GM18498 (cell line): ENCODE data around the gene BMAL2.

ENCODE experiments used
- ATAC-seq: cut with Tn5 transposase; IDR thresholded peaks from one replicate; pipeline ENCODE4 v1.9.1; 2021; ENCODE audit warnings: mild to moderate bottlenecking, moderate library complexity; ENCODE audit not compliant: unreplicated experiment

BMAL2 gene

DNA sequence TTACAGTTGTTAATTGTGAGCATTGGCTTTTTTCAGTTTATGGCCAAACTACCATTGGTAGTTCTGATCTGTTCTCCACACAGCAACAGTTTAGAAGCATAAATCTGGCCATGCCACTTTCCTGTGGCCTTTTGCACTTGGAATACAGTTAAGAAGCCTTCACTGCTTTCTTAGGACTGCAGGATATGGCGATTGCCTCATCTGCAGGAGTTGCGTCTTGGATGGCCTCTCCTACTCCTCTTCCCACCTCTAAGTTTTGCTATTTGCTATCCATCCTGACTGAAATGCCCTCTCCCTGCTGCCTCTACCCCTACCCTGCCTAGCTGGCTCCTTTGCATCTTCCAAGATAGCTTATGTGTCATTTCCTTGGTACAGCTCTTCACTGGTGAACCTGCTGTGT lies 12.8 kb upstream of the BMAL2 start:
- no peak for ATAC-seq

DNA sequence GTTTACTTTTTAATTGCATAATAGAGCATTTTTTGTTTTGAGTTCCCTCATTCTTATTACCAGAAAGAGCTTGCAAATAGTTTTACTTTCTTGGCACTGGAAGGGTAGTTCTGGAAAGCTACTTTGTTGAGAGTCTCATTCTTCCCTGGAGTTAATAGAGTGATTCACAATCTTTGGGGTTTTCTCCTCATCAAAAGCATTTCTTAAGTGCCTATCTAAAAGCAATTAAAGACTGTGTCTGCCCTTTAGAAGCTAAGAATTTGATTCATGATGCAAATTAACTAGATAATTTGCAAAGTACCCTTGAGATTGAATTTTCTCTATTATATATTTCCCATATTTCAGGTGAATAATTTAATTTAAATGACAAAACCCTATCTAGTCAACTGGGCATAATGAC lies 8.1 kb upstream of the BMAL2 start:
- ATAC-seq, result no peak

DNA sequence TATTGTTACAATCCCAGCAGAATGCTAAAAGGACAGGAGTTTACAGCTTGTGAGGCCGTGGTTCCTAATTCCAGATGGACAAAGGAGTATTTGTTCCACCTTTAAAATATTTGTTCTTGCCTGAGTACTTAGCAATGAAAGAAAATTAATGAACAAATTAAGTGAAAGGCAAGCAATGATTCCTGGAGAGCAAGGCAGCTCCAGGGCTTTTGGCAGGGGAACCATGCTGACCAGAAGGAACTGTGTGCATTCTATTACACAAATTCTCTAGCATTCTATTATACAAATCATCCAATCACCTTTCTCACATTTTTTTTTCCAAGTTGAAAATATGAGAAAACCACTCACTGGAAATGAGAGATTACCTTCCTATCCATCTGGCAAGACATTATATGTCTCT lies 1.8 kb upstream of the BMAL2 start:
- ATAC-seq, result no peak

DNA sequence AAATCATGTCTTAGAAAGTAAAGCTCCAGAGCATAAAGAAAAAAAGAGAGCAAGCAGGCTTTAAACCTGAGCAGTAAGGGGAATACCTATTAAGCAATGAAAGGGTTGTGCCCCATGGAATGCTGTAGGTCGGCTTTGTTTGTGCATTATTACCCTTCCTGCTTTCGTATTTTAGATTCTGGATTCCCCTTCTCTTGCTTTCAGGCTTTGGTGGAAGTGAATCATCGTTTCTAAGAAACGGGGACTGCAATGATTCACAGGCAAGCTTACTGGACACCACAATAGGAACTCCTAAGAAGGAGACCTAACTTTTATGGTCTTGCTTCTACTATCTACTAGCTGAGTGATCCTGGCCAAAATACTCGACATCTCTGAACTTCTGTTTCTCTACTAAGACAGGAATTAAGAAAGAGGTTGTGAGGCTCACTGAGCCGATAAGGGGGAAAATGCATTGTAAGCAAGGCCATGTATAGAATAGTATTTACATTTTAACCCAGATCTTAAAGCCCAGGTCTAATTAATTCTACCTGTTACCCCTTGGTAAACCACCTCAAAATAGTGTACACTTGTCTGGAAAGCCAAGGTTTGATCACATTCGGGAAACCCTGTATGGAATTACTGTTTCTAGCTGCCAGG lies 1.2 kb upstream of the BMAL2 start:
- ATAC-seq, result peak; percentile 26

DNA sequence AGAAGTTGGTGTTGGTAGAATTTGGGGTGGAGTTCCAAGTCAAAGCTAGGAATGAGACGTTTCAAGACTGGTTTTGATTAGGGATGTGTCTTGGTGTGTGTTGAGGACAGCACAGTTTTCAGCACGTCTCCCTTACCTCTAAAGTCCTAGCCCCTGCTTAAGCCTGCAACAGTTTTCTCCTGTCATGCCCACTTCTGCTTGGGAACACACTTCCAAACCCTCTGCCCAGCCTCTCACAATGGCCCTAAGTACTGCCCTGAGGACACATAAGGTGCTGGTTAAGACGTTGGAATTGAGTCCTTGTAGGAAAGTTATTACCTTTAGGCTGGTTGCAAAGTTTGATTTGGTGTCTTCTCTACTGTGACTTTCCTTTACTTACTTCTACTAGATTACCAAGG lies 710 bp upstream of the BMAL2 start:
- ATAC-seq, result no peak

DNA sequence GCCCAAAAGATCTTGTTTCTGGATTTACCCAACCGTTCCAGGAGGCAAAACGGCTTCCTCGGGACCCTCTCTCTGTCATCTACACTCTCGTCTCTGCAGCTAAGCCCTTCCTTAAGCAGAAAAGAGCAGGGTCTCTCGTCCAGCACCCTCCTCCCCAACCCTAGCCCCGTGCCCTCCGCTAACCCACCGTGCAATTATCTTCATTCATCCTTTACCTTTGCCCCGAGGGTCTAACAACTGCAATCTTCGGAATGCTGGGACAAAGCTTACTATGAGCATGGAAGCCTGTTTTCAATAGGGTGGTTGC lies 276 bp upstream of the BMAL2 start:
- no peak for ATAC-seq

DNA sequence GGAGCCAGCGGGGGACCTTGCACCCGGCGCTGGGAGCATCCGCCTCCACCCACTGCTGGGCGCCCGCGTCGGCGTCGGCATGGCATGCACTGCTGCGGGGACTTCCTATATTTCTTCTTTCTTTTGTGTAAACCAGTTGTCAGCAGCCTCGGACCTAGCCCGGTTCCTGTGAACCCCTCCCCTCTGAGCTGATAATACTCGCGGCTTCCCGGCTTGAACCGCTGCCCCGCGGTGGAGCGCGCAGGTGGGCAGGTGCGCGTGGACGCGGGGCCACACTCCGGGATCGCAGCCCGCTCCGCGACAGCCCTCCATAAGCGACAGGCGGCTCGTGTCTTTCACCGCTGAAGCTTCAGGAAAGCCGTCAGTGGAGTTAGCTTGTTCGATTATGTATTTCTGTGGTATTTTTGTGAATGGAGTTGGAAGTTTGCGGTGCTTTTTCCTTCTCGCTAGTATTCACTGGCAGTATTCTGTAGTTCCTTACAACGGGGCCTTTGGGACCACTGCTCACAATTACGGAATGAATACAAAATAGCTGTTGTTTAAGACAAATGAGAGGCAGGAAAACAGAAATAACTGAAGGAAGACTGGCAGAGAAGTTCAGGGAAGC lies 870 bp downstream of the BMAL2 start:
- ATAC-seq, result peak; percentile 33

DNA sequence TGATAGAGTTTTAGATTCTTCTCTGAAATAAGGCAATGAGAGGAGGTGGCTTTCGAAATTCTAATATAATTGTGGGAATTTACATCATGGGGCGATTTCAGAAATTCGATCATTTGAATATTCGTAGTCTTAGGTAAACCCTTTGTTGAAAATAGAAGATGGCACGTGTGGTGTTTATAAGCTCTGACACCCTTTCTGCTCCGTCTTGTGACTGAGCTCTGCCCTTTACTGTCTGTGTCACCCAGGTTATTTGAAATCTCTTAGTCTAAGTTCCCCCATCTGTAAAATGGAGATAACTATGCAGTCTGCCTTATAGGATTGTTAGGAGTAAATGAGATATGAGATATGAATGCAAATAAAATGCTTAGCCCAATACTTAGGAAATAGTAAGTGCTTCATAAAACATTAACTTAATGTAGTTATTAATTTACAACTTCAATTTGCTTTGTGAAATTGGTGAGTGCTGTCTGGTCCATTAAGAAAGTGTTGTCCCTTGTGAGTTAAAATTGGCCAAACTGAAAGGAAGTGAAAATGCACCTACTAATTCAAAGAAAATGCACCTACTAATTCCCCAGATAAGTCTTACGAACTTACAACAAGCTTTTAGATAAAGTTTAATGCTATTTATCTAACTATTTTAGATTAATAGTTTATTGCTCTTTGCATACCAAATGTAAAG lies 1.5 kb downstream of the BMAL2 start:
- no peak for ATAC-seq

DNA sequence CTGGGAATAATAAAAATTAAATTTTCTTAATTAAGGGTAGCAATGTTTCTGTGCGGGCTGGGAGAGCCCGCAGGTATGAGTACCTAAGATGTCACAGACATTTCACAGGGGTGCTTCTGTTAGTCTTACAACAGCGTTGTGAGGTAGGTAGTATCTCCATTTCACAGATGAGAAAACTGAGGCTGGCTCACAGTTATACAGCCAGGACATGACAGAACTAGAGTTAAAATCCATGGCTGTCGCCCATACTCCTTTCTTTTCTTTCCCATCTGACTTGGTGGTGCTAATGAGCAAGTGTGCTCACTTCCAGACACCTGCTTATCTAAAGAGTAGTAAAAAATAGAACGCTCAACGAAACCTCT lies 2.1 kb downstream of the BMAL2 start:
- no peak for ATAC-seq

DNA sequence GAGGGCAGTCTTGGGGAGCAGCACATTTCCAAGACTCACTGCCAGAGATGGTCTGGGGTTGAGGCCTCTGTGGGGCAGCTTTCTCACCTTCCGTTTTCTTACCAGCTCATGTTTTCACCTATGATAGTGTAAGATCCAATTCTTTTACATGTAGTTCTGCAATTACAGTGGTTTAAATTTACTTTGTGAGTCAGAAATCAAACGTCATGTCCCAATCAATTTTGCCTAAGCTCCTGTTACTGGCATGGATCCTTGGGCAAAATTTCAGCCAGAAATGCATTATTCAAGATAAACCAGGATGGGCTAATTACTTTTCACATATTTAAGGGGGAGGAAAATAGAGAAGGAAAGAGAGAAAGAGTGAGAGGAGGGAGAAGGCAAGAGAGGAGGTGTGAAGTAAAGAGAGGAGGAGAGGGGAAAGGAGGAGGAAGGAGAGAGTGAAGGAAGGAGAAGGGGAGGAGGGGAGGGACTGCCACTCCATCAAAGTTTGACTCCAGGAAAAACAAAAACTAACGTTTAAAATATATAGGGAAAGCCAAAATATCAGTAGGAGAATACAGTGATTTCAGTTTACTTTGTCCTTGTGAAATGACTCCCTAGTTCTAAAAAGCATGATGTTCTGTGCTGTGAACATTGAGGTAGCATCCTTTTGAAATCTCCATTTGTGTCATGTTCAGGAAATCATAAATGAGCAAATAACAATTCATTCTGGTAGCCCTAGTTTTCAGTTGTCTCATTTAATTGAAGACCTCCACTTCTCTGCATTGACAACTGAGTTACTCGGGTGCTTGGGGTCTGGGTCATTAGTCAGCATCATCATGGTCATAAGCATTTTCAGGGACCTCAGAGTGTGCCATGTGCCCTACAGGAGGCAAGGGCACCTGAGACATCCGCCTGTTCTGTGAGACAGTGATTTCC lies 3.0 kb downstream of the BMAL2 start:
- ATAC-seq, result no peak

DNA sequence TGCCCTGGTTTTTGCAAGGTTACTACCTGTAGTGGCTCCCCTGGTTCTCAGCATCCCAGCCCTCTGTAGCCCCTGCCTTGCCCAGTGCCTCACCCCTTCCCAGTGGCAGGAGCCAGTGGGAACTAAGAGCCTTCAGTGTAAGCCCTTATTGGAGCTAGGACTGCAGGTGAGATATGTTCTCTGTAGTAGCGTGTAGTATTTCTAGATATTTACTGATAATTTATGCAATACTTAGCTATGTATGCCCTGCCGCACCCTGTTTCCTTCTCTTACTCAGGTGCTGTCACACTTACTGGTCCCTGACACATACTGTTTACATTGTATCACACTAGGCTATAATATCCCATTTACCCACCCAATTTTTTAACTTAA lies 3.6 kb downstream of the BMAL2 start:
- no peak for ATAC-seq

DNA sequence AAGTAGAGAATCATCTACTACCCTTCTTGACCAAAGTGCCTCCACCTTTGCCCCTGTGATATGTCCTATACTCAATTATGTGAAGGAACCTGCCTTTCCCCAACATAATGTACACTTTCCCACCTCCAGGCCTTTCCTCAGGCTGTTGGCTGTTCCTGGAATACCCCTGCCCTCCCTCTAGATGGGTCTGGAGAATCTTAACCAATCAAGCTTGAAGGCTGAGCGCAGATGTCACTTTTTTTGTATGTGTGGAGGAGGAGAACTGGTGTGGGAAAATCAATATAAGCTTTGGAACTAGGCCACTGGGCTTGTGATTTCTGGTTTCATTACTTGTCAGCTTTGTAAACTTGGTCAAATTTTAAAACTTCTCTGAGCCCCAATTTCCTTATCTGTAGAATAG lies 4.7 kb downstream of the BMAL2 start:
- ATAC-seq, result no peak

DNA sequence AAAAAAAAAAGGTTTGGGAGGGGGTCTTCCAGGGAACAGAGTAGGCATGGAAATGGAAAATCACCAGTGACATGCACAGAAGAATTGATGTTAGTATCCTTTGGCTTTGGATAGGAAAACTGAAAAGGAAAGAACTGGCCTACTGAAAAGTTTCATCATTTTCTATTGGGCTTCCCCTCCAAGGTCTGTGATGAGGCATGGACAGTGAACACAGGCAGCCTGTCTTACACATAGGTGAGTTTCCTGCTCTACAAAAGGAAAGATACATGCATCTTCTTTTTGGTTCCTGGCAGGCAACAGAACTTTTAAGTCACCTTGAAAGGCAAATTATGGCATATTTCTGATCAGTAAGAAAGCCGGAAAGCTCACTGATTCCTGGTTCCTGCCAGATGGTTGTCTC lies 5.8 kb downstream of the BMAL2 start:
- ATAC-seq, result no peak

DNA sequence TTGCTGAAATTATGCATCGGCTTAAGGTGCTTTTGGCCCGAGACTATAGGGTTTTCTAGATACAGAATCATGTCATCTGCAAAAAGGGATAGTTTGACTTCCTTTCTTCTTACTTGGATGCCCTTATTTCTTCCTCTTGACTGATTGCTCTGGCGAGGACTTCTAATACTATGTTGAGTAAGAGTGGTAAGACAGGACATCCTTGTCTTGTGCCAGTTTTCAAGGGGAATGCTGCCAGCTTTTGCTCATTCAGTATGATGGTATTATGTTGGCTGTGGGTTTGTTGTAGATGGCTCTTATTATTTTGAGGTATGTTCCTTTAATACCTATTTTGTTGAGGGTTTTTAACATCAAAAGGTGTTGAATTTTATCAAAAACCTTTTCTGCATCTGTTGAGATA lies 8.3 kb downstream of the BMAL2 start:
- no peak for ATAC-seq

DNA sequence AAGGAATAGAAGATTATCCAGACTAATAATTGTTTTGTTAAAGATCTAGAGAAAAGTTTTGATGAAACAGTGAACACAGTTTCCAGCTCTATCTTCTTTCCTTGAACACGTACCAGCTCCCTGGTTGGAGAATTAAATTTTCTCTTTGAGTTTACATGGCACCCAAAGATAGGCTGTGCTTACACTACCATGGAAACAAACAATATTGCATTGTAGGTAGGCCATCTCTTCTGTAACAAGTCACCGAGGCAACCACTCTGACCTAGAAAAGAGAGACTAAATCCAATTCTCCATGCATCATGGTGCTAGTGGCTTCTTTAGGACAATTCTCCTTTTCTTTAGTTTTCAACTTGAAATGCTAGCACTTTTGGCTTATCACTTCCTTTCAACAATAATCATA lies 9.9 kb downstream of the BMAL2 start:
- ATAC-seq, result no peak

DNA sequence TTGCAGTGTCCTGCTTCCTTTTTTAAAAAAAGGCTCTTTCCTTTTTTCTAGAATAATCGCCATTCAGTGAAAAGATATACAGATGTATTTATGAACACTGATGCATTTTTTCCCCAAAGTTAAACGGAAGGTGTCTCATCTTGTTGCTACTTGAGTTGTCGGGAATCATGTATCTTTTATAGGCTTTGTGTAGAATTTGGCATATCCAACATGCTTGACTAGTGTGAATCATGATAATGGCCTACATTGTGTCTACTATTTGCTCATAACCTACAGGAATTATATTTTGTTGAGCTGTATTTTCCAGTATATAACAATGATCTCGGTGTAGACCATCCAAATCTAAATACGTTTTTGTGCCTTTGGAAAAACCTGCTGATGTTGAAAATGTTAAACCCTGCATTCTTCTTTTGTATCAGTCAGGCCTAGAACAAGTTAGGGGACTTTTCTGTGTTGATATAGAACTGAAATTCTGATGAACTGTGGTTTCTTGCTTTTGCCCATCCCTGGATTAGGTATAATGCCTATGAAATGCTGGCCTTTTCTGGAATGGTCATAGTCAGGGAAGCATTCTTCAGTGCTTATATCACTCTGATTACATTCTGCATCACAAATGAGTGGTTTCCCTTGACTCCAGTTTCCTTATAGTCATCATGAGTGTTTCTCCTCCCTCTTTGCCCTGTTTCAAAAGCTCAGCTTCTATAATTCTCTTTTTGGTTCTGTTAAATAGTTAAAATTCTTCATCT lies 10.8 kb downstream of the BMAL2 start:
- no peak for ATAC-seq

DNA sequence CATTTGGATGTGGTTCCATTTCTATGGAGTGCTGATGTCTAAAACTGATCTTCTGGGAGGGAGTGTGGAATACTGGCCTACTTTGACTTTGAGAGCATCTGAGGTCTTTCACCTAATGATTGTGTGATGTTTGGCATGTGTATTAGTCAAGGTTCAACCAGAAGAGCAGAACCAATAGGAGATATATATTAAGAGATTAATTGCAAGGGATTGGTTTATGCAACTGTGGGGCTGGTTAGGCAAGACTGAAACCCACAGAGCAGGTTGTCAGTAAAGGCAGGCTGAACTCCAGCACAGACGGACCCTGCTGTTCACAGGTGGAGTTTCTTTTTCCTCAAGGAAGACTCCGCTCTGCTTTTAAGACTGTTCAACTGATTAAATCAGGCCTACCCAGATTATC lies 11.6 kb downstream of the BMAL2 start:
- ATAC-seq, result no peak

DNA sequence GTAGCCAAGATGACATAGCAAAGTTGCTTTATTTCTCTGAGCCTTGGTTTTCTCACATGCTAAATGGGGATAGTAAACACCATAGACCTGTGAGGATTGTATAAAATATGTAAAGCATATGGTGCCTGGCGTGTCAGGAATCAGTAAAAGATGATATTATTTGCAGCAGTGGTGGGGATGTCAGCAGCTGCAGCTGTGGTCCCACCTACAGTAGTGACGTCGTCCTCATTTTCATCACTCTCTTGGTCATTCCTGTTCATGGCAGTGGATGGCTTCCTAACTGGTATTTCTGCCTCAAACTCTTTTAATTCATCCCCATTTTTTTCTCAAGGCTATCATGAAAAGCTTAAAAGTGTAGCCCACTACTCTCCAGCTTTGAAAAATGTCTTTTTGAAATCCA lies 12.1 kb downstream of the BMAL2 start:
- ATAC-seq, result no peak

DNA sequence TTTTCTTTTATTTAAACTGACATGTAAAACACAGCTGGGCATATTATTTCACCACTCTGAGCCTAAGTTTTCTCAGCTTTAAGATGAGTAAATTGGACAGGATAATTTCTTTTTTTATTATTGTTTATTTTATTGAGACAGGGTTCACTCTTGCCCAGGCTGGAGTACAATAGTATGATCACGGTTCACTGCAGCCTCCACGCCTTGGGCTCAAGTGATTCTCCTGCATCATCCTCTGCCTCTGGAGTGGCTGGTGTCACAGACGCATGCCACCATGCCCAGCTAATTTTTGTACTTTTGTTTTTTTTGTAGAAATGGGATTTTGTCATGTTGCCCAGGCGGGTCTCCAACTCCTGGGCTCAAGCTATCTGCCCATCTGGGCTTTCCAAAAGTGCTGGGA lies 12.7 kb downstream of the BMAL2 start:
- no peak for ATAC-seq

DNA sequence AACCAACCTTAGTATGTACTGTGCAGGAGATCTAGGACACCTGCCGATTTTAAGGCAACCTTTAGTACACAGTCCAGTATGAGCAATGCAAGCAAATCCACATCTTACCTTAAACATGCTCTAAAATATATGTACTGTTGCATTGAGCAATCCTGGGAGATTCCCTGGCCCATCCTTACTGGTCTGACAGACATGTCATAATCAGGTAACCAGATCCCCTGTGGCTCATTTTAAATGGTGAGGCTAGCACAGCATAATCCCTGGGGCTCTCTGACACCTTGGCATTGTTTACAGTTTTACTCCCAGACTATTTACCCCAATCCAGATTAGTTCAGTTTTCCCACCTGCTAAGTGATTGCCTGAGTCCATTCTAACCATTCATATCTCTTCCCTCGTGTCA lies 15.1 kb downstream of the BMAL2 start:
- no peak for ATAC-seq

DNA sequence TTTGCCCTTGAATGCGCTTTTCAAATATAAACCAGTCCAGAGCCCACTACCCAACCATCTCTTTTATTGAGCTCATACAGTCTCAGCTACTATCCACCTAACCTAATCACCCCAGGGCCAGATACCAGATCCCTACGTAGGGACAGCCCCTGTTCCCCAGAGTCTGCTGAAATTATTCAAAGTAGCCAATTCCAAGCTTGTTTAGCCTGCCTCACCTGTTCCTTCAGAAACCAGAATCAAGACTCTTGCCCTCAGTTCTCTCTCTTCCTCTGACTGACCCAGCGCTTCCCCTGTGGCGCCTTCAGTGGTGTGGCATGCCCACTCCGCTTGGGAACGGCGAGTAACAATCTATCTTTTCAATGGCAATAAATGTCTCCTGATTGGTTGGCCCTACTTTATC lies 18.8 kb downstream of the BMAL2 start:
- no peak for ATAC-seq
